Measurements from ENCODE around the gene FMNL2.

FMNL2 gene

GRCh38 chr2:152390837-152391236, 55.9 kb downstream of the FMNL2 start:
- Histone ChIP-seq H3K36me3 (no peaks in the 10 kb centered on the region), H3K27me3 (no peaks in the 10 kb centered on the region), H3K27ac (no peak overlapping the region), H3K4me1 (peaks cover 0 to 27% (median 10%) of the 10 kb centered on the region in 4 donors), H3K9me3 (no peaks in the 10 kb centered on the region), H3K4me3 (no peak overlapping the region)
- DNase-seq: no peak
- TF ChIP-seq CTCF (IDR thresholded peaks at IDR 0.05): no peak
- intact Hi-C loops (cut with DNase I; ENCODE audit: low total_unique reads): no loop called here

GRCh38 chr2:152391318-152391717, 56.3 kb downstream of the FMNL2 start:
- intact Hi-C loops (cut with DNase I; ENCODE audit: low total_unique reads): no loop called here
- Histone ChIP-seq H3K27me3 (no peaks in the 10 kb centered on the region), H3K36me3 (no peaks in the 10 kb centered on the region), H3K9me3 (no peaks in the 10 kb centered on the region), H3K4me3 (no peak overlapping the region), H3K27ac (no peak overlapping the region), H3K4me1 (peaks cover 0 to 23% (median 10%) of the 10 kb centered on the region in 4 donors)
- no peak for DNase-seq
- TF ChIP-seq CTCF (IDR thresholded peaks at IDR 0.05): no peak

- Histone ChIP-seq H3K36me3 (no peaks in the 10 kb centered on the region), H3K4me3 (no peak overlapping the region), H3K4me1 (peaks cover 0 to 40% (median 24%) of the 10 kb centered on the region in 4 donors), H3K9me3 (no peaks in the 10 kb centered on the region), H3K27ac (peak overlapping the region; percentile 65 to 72), H3K27me3 (no peaks in the 10 kb centered on the region)
- no peak for TF ChIP-seq CTCF (IDR thresholded peaks at IDR 0.05)
- no peak for DNase-seq
- intact Hi-C loops (cut with DNase I; ENCODE audit: low total_unique reads): no loop called here
Observed at GRCh38 chr2:152393377-152393776, 58.4 kb downstream of the FMNL2 start.

- H3K27me3 ChIP-seq: no peaks in the 10 kb centered on the region
- H3K4me3 ChIP-seq: no peak overlapping the region
- H3K27ac ChIP-seq: peak overlapping the region; percentile 65 to 72
- intact Hi-C loops (cut with DNase I; ENCODE audit: low total_unique reads): no loop called here
- DNase-seq: no peak
- no peaks in the 10 kb centered on the region for H3K36me3 ChIP-seq
- H3K4me1 ChIP-seq: peaks cover 0 to 40% (median 24%) of the 10 kb centered on the region in 4 donors
- no peaks in the 10 kb centered on the region for H3K9me3 ChIP-seq
- no peak for TF ChIP-seq CTCF (IDR thresholded peaks at IDR 0.05)
Observed at GRCh38 chr2:152394326-152394725, 59.4 kb downstream of the FMNL2 start.

GRCh38 chr2:152395103-152395502, 60.1 kb downstream of the FMNL2 start:
- peaks cover 0 to 40% (median 24%) of the 10 kb centered on the region in 4 donors for H3K4me1 ChIP-seq
- H3K36me3 ChIP-seq: no peaks in the 10 kb centered on the region
- H3K27ac ChIP-seq: peak overlapping the region; percentile 65 to 72
- TF ChIP-seq CTCF (IDR thresholded peaks at IDR 0.05): no peak
- no peaks in the 10 kb centered on the region for H3K27me3 ChIP-seq
- H3K9me3 ChIP-seq: no peaks in the 10 kb centered on the region
- peak overlapping the region in 1 of 2 donors; percentile 45 for H3K4me3 ChIP-seq
- intact Hi-C loops (cut with DNase I; ENCODE audit: low total_unique reads): loop anchor here (5.0 kb wide), 1 partner anchor 58 kb away; the partner anchor contains the start of gene FMNL2
- peak in 1 of 2 donors; percentile 33 for DNase-seq

GRCh38 chr2:152395572-152395971, 60.6 kb downstream of the FMNL2 start:
- H3K27me3 ChIP-seq: no peaks in the 10 kb centered on the region

More at GRCh38 chr2:152395572-152395971, 60.6 kb downstream of the FMNL2 start:
- no peak for TF ChIP-seq CTCF (IDR thresholded peaks at IDR 0.05)
- no peak for DNase-seq
- intact Hi-C loops (cut with DNase I; ENCODE audit: low total_unique reads): loop anchor here (5.0 kb wide), 1 partner anchor 58 kb away; the partner anchor contains the start of gene FMNL2
- Histone ChIP-seq H3K4me1 (peaks cover 0 to 44% (median 26%) of the 10 kb centered on the region in 4 donors), H3K9me3 (no peaks in the 10 kb centered on the region), H3K36me3 (no peaks in the 10 kb centered on the region), H3K4me3 (peak overlapping the region; percentile 32 to 45), H3K27ac (peak overlapping the region; percentile 65 to 72)
